HepG2 (cell line): ENCODE measurements around the gene ZDHHC14. TPM values are rescaled to one million over a fixed set of nuclear protein-coding genes. Genes with fewer than 3 reads are reported as not detected.
A peak's percentile ranks its signal among the peaks of the same experiment; 100 is the strongest.

ENCODE experiments used
- ATAC-seq: fragments of 200-7000 bp; cut with Tn5 transposase; 3 replicates; pipeline ENCODE4 v1.9.1; 2020; ENCODE audit warnings: mild to moderate bottlenecking, moderate library complexity
- BruUV-seq: library from RNA; stranded (reverse); fragments of 400-500 nt; replicated peaks from 2 replicates; lab custom pipeline; 2021; lab: Mats Ljungman, UMichigan
- CTCF ChIA-PET: fragments of 300-600 bp; formaldehyde crosslinking; extraction: SDS; loops from one replicate; lab custom pipeline; 2021; ENCODE audit warnings: low total read pairs, inconsistent platforms, low intra/inter-chr PET ratio; lab: Yijun Ruan, JAX
- POLR2A ChIA-PET: fragments of 350-600 bp; sonication (Branson Sonifier 250); formaldehyde crosslinking; loops from one replicate; lab custom pipeline; 2020; ENCODE audit warnings: antibody characterized with exemption, inconsistent platforms; lab: Yijun Ruan, JAX
- DNase-seq: peaks from one replicate; pipeline ENCODE4 v3.0.0-alpha.2; 2015; ENCODE audit warnings: low spot score
- FAIRE-seq: peaks from 3 replicates; lab custom pipeline; 2011; peaks lifted over from hg19 to GRCh38; lab: Jason Lieb, UNC
- H2AFZ ChIP-seq: one replicate; pipeline ENCODE4 v1.6.1; 2011; ENCODE audit warnings: low read length, inconsistent platforms
- H3K27ac ChIP-seq: fragments of 300-600 bp; 3 replicates; pipeline ENCODE4 v1.8.0; 2011; ENCODE audit warnings: mixed run types, mild to moderate bottlenecking, mixed read lengths, low read length, inconsistent platforms; ENCODE audit not compliant: insufficient read depth; ENCODE audit errors: extremely low read length
- H3K27me3 ChIP-seq, 2 experiments: fragments of 200-600 bp in 1 of 2; 2 replicates in 1 of 2; 3 replicates in 1 of 2; pipeline versions ENCODE4 v1.6.0 to v1.8.0; 2011; ENCODE audit warnings: low read length in 2 of 2, mild to moderate bottlenecking in 2 of 2, moderate library complexity in 2 of 2, inconsistent platforms in 1 of 2; ENCODE audit not compliant: insufficient read depth in 2 of 2, control insufficient read depth in 1 of 2
- H3K36me3 ChIP-seq, 2 experiments: fragments of 200-600 bp in 1 of 2; replicated peaks in 1 of 2; 2 replicates in 1 of 2; 3 replicates in 1 of 2; pipeline versions ENCODE4 v1.5.1 to v1.8.0; 2011; ENCODE audit warnings: low read length in 2 of 2, inconsistent platforms in 1 of 2; ENCODE audit not compliant: insufficient read depth in 2 of 2, control insufficient read depth in 1 of 2
- H3K4me1 ChIP-seq: 2 replicates; pipeline ENCODE4 v1.5.1; 2012; ENCODE audit warnings: low read length, inconsistent platforms; ENCODE audit not compliant: insufficient read depth
- H3K4me2 ChIP-seq: 2 replicates; pipeline ENCODE4 v1.6.0; 2011; ENCODE audit warnings: low read depth, low read length, inconsistent platforms
- H3K4me3 ChIP-seq, 3 experiments: fragments of 200-600 bp in 1 of 3; sonication (generic), shearing (Covaris generic) in 1 of 3; replicated peaks in 1 of 3; 2 replicates each; pipeline ENCODE4 v1.5.1; 2011 to 2016; ENCODE audit warnings: low read length in 3 of 3, inconsistent platforms in 2 of 3, low read depth in 2 of 3, mild to moderate bottlenecking in 2 of 3, control low read depth in 1 of 3, mixed read lengths in 1 of 3; ENCODE audit not compliant: insufficient read depth in 1 of 3
- H3K79me2 ChIP-seq: one replicate; pipeline ENCODE4 v1.6.1; 2011; ENCODE audit warnings: low read length, inconsistent platforms; ENCODE audit not compliant: insufficient read depth
- H3K9ac ChIP-seq: 2 replicates; pipeline ENCODE4 v1.6.0; 2011; ENCODE audit warnings: mild to moderate bottlenecking, low read depth, low read length, inconsistent platforms; ENCODE audit not compliant: insufficient read depth
- H3K9me3 ChIP-seq: 2 replicates; pipeline ENCODE4 v1.5.1; 2012; ENCODE audit warnings: mild to moderate bottlenecking, low read length
- H4K20me1 ChIP-seq: 2 replicates; pipeline ENCODE4 v1.6.0; 2011; ENCODE audit warnings: inconsistent platforms, mild to moderate bottlenecking, low read length, moderate library complexity; ENCODE audit not compliant: insufficient read depth
- ATF3 ChIP-seq: sonication (generic); formaldehyde crosslinking; IDR thresholded peaks from 2 replicates; pipeline ENCODE4 v1.4.0; 2020; ENCODE audit warnings: missing genetic modification reagents
- FOXK1 ChIP-seq: sonication (generic); formaldehyde crosslinking; IDR thresholded peaks from 2 replicates; pipeline ENCODE4 v1.4.0; 2020; ENCODE audit warnings: low read depth, missing genetic modification reagents, borderline replicate concordance
- HNRNPL ChIP-seq: fragments of 200-400 bp; formaldehyde crosslinking; IDR thresholded peaks from 2 replicates; pipeline ENCODE4 v1.6.1; 2017; ENCODE audit warnings: mild to moderate bottlenecking, low read depth, low read length
- NR1H2 ChIP-seq: sonication (generic); formaldehyde crosslinking; IDR thresholded peaks from 2 replicates; pipeline ENCODE4 v1.8.1; 2022; ENCODE audit warnings: low read depth, missing genetic modification reagents, borderline replicate concordance
- POGK ChIP-seq: sonication (generic); formaldehyde crosslinking; conservative IDR thresholded peaks from 2 replicates; pipeline ENCODE4 v1.8.0; 2022; ENCODE audit warnings: mild to moderate bottlenecking, moderate library complexity, missing genetic modification reagents
- POLR2AphosphoS5 ChIP-seq: IDR thresholded peaks from 2 replicates; pipeline ENCODE4 v1.6.1; 2012; ENCODE audit warnings: low read depth, low read length
- SETDB1 ChIP-seq: sonication (generic); formaldehyde crosslinking; IDR thresholded peaks from 2 replicates; pipeline ENCODE4 v1.5.1; 2020; ENCODE audit warnings: missing genetic modification reagents, mild to moderate bottlenecking, borderline replicate concordance
- SOX13 ChIP-seq, 3 experiments: fragments of 450-650 bp in 1 of 3; sonication (generic) in 1 of 3; formaldehyde crosslinking in 1 of 3; IDR thresholded peaks in 2 of 3; conservative IDR thresholded peaks in 1 of 3; 2 replicates each; pipeline versions ENCODE4 v1.5.0 to v1.6.1; 2016 to 2020; ENCODE audit warnings: antibody characterized with exemption in 1 of 3, mild to moderate bottlenecking in 1 of 3, missing compliant biosample characterization in 1 of 3, missing genetic modification reagents in 1 of 3, moderate library complexity in 1 of 3
- ZBTB8A ChIP-seq: sonication (generic); formaldehyde crosslinking; IDR thresholded peaks from 2 replicates; pipeline ENCODE4 v1.4.0; 2020; ENCODE audit warnings: mild to moderate bottlenecking, low read depth, missing genetic modification reagents, borderline replicate concordance
- ZHX1 ChIP-seq: sonication (generic); formaldehyde crosslinking; IDR thresholded peaks from 2 replicates; pipeline ENCODE4 v1.8.1; 2022; ENCODE audit warnings: low read depth, mild to moderate bottlenecking, missing genetic modification reagents
- ZNF557 ChIP-seq: sonication (generic); formaldehyde crosslinking; IDR thresholded peaks from 2 replicates; pipeline ENCODE4 v1.4.0; 2020; ENCODE audit warnings: missing genetic modification reagents
- ZNF720 ChIP-seq: sonication (generic); formaldehyde crosslinking; IDR thresholded peaks from 2 replicates; pipeline ENCODE4 v1.4.0; 2020; ENCODE audit warnings: missing genetic modification reagents
- WGBS: methylation state at CpG from one replicate; pipeline ENCODE4 v1.1.6; 2017; ENCODE audit warnings: low lambda C conversion rate; 5-methylcytosine and 5-hydroxymethylcytosine counted together
- in situ Hi-C: cut with HindIII; loops from 2 replicates; pipeline ENCODE4 v1.10.0; 2017; ENCODE audit warnings: low pct_unique_long_range_greater_than_20kb; ENCODE audit not compliant: extremely low pct_ligation_motif_present
- intact Hi-C: fragments of 100-400 bp; cut with micrococcal nuclease; formaldehyde crosslinking; loops from one replicate; pipeline ENCODE4 v1.10.0; 2022; ENCODE audit not compliant: unreplicated experiment
- polyA plus RNA-seq, 8 experiments: library from polyadenylated mRNA; depleted of rRNA in 3 of 8; stranded (reverse) in 7 of 8; unstranded in 1 of 8; fragments of >200 nt; fragmentation: Illumina TruSeq in 4 of 8; extraction: Trizol in 4 of 8; gene quantifications; 2 replicates each; pipeline versions ENCODE4 v1.2.1 to v1.2.3, GENCODE V29; 2011 to 2016; ENCODE audit warnings: low read depth in 4 of 8, missing spikeins in 1 of 8, mixed read lengths in 1 of 8; ENCODE audit not compliant: insufficient read depth in 1 of 8
- total RNA-seq, 5 experiments: library from RNA; depleted of rRNA; stranded (reverse); fragments of >200 nt; fragmentation: Illumina TruSeq; extraction: Trizol; gene quantifications; 2 replicates each; pipeline ENCODE4 v1.2.3, GENCODE V29; 2016; ENCODE audit warnings: low read depth in 1 of 5

Gene ZDHHC14
- total and polyA plus RNA-seq, 2 of the 13 experiments (the other 11 are each of a cell fraction or from before 2014, with no cell fraction given): 3.7 to 9.5 TPM

GRCh38 chr6:157571269-157571668 is 190.3 kb downstream of the ZDHHC14 start:
- H3K79me2 ChIP-seq: no peaks in the 10 kb centered on the region
- peaks cover 16% of the 10 kb centered on the region for H3K9me3 ChIP-seq
- intact Hi-C loops (no loop called here), in situ Hi-C loops (no loop called here)
- H3K9ac ChIP-seq: no peak overlapping the region
- ChIA-PET POLR2A (interaction anchor here (1.1 to 3.0 kb wide), 3 partner anchors 14 to 40 kb away, joined by 3 to 13 read pairs (median 8); no protein-coding TSS in a partner anchor), CTCF (no interaction called here)
- no peak overlapping the region for H2AFZ ChIP-seq
- no peak overlapping the region for H3K4me2 ChIP-seq
- TF ChIP-seq ZNF720: no peak
- no peak for TF ChIP-seq ZNF557 (CRISPR knock-in tag)
- TF ChIP-seq ZHX1 (CRISPR knock-in tag): no peak
- TF ChIP-seq HNRNPL: no peak
- TF ChIP-seq ZBTB8A (CRISPR knock-in tag): no peak
- no peak for TF ChIP-seq SETDB1 (CRISPR knock-in tag)
- no peak for TF ChIP-seq ATF3 (CRISPR knock-in tag)
- no peak for TF ChIP-seq FOXK1 (CRISPR knock-in tag)
- no peak for TF ChIP-seq NR1H2 (CRISPR knock-in tag)
- no peak for TF ChIP-seq SOX13 (IDR thresholded peaks at IDR 0.05)
- TF ChIP-seq SOX13 (CRISPR knock-in tag; conservative IDR thresholded peaks at IDR 0.05 in 1 of 2, IDR thresholded peaks at IDR 0.05 in 1 of 2): no peak
- TF ChIP-seq POGK (CRISPR knock-in tag): no peak
- TF ChIP-seq POLR2AphosphoS5: no peak
- WGBS: 91% methylated on average over 4 of the region's 4 CpGs
- H3K4me3 ChIP-seq: no peak overlapping the region
- ATAC-seq: peak; percentile 48; the same call in 2 of the 3 replicates
- no peaks in the 10 kb centered on the region for H3K27me3 ChIP-seq
- peaks cover 24% of the 10 kb centered on the region for H3K4me1 ChIP-seq
- no peak for DNase-seq
- H3K36me3 ChIP-seq: peaks cover 0 to 2% of the 10 kb centered on the region in 2 experiments; a peak in 1 of 5 replicates
- H4K20me1 ChIP-seq: no peaks in the 10 kb centered on the region
- FAIRE-seq: no peak
- BruUV-seq: no TSS peak
- H3K27ac ChIP-seq: peak overlapping the region; percentile 6
